PC-9 (cell line): ENCODE results near the gene FLYWCH1.

ENCODE experiments used
- CTCF ChIP-seq: fragments of 200-600 bp; sonication (generic); conservative IDR thresholded peaks from 2 replicates; pipeline ENCODE4 v1.6.1; 2017; ENCODE audit warnings: mixed run types, antibody characterized with exemption, mild to moderate bottlenecking, moderate library complexity
- EZH2 ChIP-seq: fragments of 200-600 bp; sonication (generic); IDR thresholded peaks from 2 replicates; pipeline ENCODE4 v1.8.0; 2017; ENCODE audit warnings: antibody characterized with exemption, low read depth

GRCh38 chr16:2867987-2868789 lies 43.5 kb upstream of the FLYWCH1 start:
- TF ChIP-seq CTCF = peak; percentile 92
- TF ChIP-seq EZH2 = no peak
